ENCODE data around the gene SPATA20. TPM values are rescaled to one million over a fixed set of nuclear protein-coding genes. Genes with fewer than 3 reads are reported as not detected.

Gene SPATA20
- total and polyA plus RNA-seq, 12 donors: 12.7 to 246 (median 150) TPM

DNA sequence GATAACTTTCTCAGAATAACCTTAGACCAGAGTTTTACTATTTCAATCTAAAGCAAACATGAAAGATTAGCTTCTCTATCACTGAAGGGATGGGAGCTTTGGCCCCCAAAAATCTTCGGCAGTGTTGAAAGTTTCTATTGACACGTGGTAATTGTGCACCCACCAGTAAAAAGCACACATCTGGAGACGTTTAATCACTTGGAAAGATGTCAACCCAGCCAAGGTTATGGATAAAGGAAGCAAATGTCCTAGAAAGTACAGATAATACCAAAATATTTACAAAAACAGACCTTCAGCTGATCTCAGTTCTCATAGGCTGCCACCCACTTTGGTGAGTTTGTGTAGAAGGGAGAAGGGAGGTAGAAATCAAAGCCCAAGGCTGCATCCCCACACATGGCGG, 33.5 kb upstream of the SPATA20 start:
- Histone ChIP-seq H3K36me3 (replicated peaks in 1 of 2) (no peaks in the 10 kb centered on the region), H3K9me3 (replicated peaks in 1 of 3) (no peaks in the 10 kb centered on the region), H3K27me3 (no peaks in the 10 kb centered on the region), H3K4me1 (replicated peaks in 1 of 2) (peaks cover 39 to 43% of the 10 kb centered on the region in 2 donors), H3K4me3 (no peak overlapping the region), H3K27ac (peak overlapping the region in 3 of 5 donors; percentile 22 to 52 (median 44))
- peak in 1 of 2 donors; percentile 7 for TF ChIP-seq POLR2A (IDR thresholded peaks at IDR 0.05)
- TF ChIP-seq, protein P1, sequence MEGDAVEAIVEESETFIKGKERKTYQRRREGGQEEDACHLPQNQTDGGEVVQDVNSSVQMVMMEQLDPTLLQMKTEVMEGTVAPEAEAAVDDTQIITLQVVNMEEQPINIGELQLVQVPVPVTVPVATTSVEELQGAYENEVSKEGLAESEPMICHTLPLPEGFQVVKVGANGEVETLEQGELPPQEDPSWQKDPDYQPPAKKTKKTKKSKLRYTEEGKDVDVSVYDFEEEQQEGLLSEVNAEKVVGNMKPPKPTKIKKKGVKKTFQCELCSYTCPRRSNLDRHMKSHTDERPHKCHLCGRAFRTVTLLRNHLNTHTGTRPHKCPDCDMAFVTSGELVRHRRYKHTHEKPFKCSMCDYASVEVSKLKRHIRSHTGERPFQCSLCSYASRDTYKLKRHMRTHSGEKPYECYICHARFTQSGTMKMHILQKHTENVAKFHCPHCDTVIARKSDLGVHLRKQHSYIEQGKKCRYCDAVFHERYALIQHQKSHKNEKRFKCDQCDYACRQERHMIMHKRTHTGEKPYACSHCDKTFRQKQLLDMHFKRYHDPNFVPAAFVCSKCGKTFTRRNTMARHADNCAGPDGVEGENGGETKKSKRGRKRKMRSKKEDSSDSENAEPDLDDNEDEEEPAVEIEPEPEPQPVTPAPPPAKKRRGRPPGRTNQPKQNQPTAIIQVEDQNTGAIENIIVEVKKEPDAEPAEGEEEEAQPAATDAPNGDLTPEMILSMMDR (IDR thresholded peaks at IDR 0.05): no peak
- peak in 2 of 7 donors; percentile 28 to 36 for DNase-seq
- WGBS, 4 donors: 30 to 44% (median 33%) methylated on average over 4 of the region's 4 CpGs
- intact Hi-C loops (cut with DNase I): no loop called here

DNA sequence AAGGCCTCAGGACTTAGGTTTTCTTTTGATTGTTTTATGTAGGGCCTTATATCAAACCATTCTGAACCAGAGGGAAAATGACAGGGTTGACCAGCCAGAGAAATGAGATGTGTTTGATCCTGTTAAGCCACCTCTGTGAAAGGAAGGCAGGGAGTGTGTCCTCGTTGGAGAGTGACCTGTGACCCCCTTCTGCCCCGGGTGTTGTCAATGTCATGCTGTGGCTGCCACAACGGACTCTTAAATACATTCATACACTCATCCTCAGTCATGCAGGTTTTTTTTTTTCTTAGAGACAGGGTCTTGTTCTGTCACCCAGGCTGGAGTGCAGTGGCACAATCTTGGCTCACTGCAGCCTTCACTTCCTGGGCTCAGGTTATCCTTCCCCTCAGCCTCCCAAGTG, 32.6 kb upstream of the SPATA20 start:
- H3K27ac ChIP-seq: peak overlapping the region in 3 of 5 donors; percentile 22 to 52 (median 44)
- DNase-seq: no peak
- TF ChIP-seq, protein P1 (IDR thresholded peaks at IDR 0.05): no peak
- no peak for TF ChIP-seq POLR2A (IDR thresholded peaks at IDR 0.05)
- H3K27me3 ChIP-seq: no peaks in the 10 kb centered on the region
- H3K36me3 ChIP-seq (replicated peaks in 1 of 2): no peaks in the 10 kb centered on the region
- peaks cover 38 to 43% of the 10 kb centered on the region in 2 donors for H3K4me1 ChIP-seq (replicated peaks in 1 of 2)
- intact Hi-C loops (cut with DNase I): no loop called here
- no peaks in the 10 kb centered on the region for H3K9me3 ChIP-seq (replicated peaks in 1 of 3)
- 37 to 54% (median 45%) methylated on average over 3 of the region's 3 CpGs for WGBS, 4 donors
- no peak overlapping the region for H3K4me3 ChIP-seq

DNA sequence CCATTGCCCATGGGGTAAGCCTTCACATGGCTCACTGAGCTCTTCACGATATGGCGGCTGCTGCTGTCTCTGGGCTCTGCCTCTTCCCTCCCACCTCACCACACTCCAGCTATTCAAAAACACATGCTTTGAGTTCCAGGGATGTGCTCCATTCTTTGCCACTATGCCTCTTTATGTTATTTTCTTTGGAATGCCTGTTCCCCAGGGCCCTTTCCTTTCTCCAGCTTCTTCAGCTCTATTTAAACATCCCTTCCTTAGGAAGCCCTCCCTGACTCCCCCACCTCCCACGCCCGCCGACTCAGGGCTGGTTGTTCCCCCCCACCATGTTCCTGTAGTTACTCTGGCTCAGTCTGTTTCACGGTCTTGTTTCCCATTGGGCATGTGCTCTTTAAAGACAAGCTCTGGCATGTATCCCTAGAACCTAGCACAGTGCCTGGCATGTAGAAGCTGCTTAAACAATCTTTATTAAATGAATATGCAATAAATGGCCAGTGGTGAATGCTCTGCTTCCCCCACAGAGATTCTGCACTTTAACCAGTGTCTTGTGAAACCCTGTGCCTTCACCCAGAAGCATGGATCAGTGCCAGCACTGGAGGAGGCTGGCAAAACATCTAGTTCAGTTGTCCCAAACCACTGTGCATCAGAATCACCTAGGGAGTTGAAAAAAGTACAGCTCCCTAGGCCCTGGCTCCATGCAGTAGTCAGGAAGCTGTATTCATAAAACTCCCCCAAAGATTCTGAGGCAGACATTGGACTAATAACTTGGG, 31.9 kb upstream of the SPATA20 start:
- WGBS, 4 donors: 66 to 75% (median 75%) methylated on average over 6 of the region's 6 CpGs
- H3K4me1 ChIP-seq (replicated peaks in 1 of 2): peaks cover 38 to 43% of the 10 kb centered on the region in 2 donors
- no peaks in the 10 kb centered on the region for H3K36me3 ChIP-seq (replicated peaks in 1 of 2)
- H3K9me3 ChIP-seq (replicated peaks in 1 of 3): no peaks in the 10 kb centered on the region
- H3K27me3 ChIP-seq: no peaks in the 10 kb centered on the region
- no peak for TF ChIP-seq POLR2A (IDR thresholded peaks at IDR 0.05)
- TF ChIP-seq, protein P1 (IDR thresholded peaks at IDR 0.05): no peak
- intact Hi-C loops (cut with DNase I): no loop called here
- H3K27ac ChIP-seq: peak overlapping the region in 2 of 5 donors; percentile 7 to 52
- no peak overlapping the region for H3K4me3 ChIP-seq
- peak; percentile 44 to 81 (median 77) for DNase-seq

DNA sequence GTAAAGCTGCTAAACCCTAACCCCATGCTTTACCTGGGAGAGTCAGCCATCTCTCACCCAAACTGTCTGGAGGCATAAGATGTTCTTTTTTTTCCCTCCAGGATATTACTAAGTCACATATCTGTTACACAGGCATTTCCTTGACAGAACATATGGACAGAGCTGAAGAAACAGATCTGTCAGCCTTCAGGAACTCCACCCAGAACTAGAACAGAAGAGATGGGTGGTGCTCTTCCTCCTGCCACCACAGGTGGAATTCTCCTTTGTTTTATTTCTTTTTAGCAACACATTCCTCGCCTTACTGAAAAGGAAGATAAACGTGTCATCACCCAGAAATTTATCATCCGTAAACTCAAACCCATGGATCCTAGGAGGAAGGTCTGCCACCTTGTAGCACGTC, 30.0 kb upstream of the SPATA20 start:
- no peak for DNase-seq
- intact Hi-C loops (cut with DNase I): no loop called here

More for the DNA sequence above, 30.0 kb upstream of the SPATA20 start:
- TF ChIP-seq, protein P1 (IDR thresholded peaks at IDR 0.05): no peak
- TF ChIP-seq POLR2A (IDR thresholded peaks at IDR 0.05): no peak
- no peak overlapping the region for H3K4me3 ChIP-seq
- no peaks in the 10 kb centered on the region for H3K27me3 ChIP-seq
- WGBS, 4 donors: 84 to 97% (median 85%) methylated on average over 4 of the region's 4 CpGs
- peaks cover 24 to 28% of the 10 kb centered on the region in 2 donors for H3K4me1 ChIP-seq (replicated peaks in 1 of 2)
- no peak overlapping the region for H3K27ac ChIP-seq
- H3K36me3 ChIP-seq (replicated peaks in 1 of 2): no peaks in the 10 kb centered on the region
- no peaks in the 10 kb centered on the region for H3K9me3 ChIP-seq (replicated peaks in 1 of 3)

Data from adrenal gland (tissue), 12 donors.